ENCODE results near the gene CD209. TPM values are rescaled to one million over a fixed set of nuclear protein-coding genes. Genes with fewer than 3 reads are reported as not detected.

The CD209 gene
- total and polyA plus RNA-seq, 9 of the 15 experiments (the other 6 are each of a cell fraction or from before 2014, with no cell fraction given), result 0.01 TPM; not detected in 8

DNA sequence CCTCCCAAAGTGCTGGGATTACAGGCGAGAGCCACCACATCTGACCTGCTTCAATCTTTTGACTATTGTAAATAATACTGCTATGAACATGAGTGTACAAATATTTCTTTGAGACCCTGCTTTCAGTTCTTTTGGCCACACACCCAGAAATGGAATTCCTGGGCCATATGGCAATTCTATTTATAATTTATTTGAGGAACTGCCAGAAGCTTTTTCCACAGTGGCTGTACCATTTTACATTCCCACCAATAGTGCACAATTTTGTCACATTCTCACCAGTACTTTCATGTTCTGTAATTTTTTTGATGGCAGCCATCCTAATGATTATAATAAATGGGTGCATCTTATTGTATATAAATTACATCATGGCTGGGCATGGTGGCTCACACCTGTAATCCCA lies 31.7 kb downstream of the CD209 start (continued):
- TF ChIP-seq, protein P1, sequence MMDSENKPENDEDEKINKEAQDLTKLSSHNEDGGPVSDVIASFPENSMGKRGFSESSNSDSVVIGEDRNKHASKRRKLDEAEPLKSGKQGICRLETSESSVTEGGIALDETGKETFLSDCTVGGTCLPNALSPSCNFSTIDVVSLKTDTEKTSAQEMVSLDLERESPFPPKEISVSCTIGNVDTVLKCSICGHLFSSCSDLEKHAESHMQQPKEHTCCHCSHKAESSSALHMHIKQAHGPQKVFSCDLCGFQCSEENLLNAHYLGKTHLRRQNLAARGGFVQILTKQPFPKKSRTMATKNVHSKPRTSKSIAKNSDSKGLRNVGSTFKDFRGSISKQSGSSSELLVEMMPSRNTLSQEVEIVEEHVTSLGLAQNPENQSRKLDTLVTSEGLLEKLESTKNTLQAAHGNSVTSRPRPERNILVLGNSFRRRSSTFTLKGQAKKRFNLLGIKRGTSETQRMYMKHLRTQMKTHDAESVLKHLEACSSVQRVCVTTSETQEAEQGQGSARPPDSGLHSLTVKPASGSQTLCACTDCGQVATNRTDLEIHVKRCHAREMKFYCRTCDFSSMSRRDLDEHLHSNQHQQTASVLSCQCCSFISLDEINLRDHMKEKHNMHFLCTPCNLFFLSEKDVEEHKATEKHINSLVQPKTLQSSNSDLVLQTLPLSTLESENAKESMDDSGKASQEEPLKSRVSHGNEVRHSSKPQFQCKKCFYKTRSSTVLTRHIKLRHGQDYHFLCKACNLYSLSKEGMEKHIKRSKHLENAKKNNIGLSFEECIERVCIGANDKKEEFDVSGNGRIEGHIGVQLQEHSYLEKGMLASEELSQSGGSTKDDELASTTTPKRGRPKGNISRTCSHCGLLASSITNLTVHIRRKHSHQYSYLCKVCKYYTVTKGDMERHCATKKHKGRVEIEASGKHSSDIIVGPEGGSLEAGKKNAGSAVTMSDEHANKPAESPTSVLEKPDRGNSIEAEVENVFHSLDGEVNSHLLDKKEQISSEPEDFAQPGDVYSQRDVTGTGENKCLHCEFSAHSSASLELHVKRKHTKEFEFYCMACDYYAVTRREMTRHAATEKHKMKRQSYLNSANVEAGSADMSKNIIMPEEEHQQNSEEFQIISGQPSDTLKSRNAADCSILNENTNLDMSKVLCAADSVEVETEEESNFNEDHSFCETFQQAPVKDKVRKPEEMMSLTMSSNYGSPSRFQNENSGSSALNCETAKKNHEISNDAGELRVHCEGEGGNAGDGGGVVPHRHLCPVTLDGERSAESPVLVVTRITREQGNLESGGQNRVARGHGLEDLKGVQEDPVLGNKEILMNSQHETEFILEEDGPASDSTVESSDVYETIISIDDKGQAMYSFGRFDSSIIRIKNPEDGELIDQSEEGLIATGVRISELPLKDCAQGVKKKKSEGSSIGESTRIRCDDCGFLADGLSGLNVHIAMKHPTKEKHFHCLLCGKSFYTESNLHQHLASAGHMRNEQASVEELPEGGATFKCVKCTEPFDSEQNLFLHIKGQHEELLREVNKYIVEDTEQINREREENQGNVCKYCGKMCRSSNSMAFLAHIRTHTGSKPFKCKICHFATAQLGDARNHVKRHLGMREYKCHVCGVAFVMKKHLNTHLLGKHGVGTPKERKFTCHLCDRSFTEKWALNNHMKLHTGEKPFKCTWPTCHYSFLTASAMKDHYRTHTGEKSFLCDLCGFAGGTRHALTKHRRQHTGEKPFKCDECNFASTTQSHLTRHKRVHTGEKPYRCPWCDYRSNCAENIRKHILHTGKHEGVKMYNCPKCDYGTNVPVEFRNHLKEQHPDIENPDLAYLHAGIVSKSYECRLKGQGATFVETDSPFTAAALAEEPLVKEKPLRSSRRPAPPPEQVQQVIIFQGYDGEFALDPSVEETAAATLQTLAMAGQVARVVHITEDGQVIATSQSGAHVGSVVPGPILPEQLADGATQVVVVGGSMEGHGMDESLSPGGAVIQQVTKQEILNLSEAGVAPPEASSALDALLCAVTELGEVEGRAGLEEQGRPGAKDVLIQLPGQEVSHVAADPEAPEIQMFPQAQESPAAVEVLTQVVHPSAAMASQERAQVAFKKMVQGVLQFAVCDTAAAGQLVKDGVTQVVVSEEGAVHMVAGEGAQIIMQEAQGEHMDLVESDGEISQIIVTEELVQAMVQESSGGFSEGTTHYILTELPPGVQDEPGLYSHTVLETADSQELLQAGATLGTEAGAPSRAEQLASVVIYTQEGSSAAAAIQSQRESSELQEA (IDR thresholded peaks at IDR 0.05; ENCODE audit: low read depth), result no peak
- TF ChIP-seq ADNP (tag; IDR thresholded peaks at IDR 0.05) (no peak), MCM7 (IDR thresholded peaks at IDR 0.05) (no peak)

Data from K562 (cell line).